Measurements from ENCODE around the gene NCAM1. TPM values are rescaled to one million over a fixed set of nuclear protein-coding genes. Genes with fewer than 3 reads are reported as not detected.

Gene NCAM1
- total RNA-seq, 4 donors from 2014 or later, result 56.3 to 193 (median 70.2) TPM

DNA sequence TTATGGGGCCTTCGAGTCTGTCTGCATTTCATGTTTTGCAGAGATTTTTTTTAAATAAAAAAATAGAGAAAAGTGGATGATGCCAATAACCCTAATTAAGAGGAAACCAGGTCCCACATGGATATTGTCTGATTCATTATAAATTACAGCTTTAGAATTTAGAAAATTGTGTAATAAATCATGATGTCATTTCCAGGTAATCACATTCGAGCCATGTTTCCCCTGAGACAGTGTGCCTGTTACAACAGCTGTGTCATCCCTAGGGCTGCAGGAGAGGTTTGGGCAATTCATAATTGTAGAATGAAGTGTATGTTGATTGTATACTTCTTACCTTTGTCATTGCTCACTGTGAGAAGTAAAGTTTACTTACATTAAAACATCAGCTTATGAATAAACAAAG is 38.3 kb downstream of the NCAM1 start:
- Histone ChIP-seq H3K36me3 (no peaks in the 10 kb centered on the region), H3K27ac (no peak overlapping the region), H3K27me3 (no peaks in the 10 kb centered on the region), H3K9me3 (no peaks in the 10 kb centered on the region), H3K4me1 (peaks cover 0 to 8% (median 0%) of the 10 kb centered on the region in 3 donors), H3K4me3 (no peak overlapping the region)
- ATAC-seq, result no peak
- no peak for TF ChIP-seq POLR2A (IDR thresholded peaks at IDR 0.05)
- no peak for TF ChIP-seq EP300 (IDR thresholded peaks at IDR 0.05)
- no peak for TF ChIP-seq POLR2AphosphoS5 (IDR thresholded peaks at IDR 0.05)
- TF ChIP-seq CTCF (IDR thresholded peaks at IDR 0.05), result no peak
- WGBS, 2 donors (ENCODE audit: low coverage in 1 of 2), result 50 to 73% methylated on average over 2 of the region's 2 CpGs

- Histone ChIP-seq H3K27ac (no peak overlapping the region), H3K4me1 (peaks cover 0 to 8% (median 0%) of the 10 kb centered on the region in 3 donors), H3K4me3 (no peak overlapping the region), H3K9me3 (no peaks in the 10 kb centered on the region), H3K36me3 (no peaks in the 10 kb centered on the region), H3K27me3 (no peaks in the 10 kb centered on the region)
- WGBS, 2 donors (ENCODE audit: low coverage in 1 of 2), result 25 to 50% methylated on average over 2 of the region's 5 CpGs
- no peak for TF ChIP-seq POLR2A (IDR thresholded peaks at IDR 0.05)
- no peak for TF ChIP-seq POLR2AphosphoS5 (IDR thresholded peaks at IDR 0.05)
- TF ChIP-seq CTCF (IDR thresholded peaks at IDR 0.05), result no peak
- no peak for ATAC-seq
Observed at GRCh38 chr11:113001709-113002108, 40.5 kb downstream of the NCAM1 start.

- 38 to 69% methylated on average over 2 of the region's 2 CpGs for WGBS, 2 donors (ENCODE audit: low coverage in 1 of 2)
- TF ChIP-seq CTCF (IDR thresholded peaks at IDR 0.05), result no peak
- no peak for TF ChIP-seq POLR2AphosphoS5 (IDR thresholded peaks at IDR 0.05)
- no peak for TF ChIP-seq EP300 (IDR thresholded peaks at IDR 0.05)
- no peak for TF ChIP-seq POLR2A (IDR thresholded peaks at IDR 0.05)
- no peaks in the 10 kb centered on the region for H3K9me3 ChIP-seq
- no peak overlapping the region for H3K27ac ChIP-seq
- no peaks in the 10 kb centered on the region for H3K27me3 ChIP-seq
- no peaks in the 10 kb centered on the region for H3K36me3 ChIP-seq
- peaks cover 0 to 3% (median 0%) of the 10 kb centered on the region in 3 donors for H3K4me1 ChIP-seq
- H3K4me3 ChIP-seq, result no peak overlapping the region
- ATAC-seq, result no peak
Observed at GRCh38 chr11:113006896-113007445, 45.8 kb downstream of the NCAM1 start.

GRCh38 chr11:113014262-113015097 is 53.3 kb downstream of the NCAM1 start:
- TF ChIP-seq POLR2A (IDR thresholded peaks at IDR 0.05) (no peak), POLR2AphosphoS5 (IDR thresholded peaks at IDR 0.05) (peak; percentile 19), CTCF (IDR thresholded peaks at IDR 0.05) (peak in 1 of 4 experiments; percentile 31)
- Histone ChIP-seq H3K9me3 (no peaks in the 10 kb centered on the region), H3K4me1 (peaks cover 0 to 13% (median 0%) of the 10 kb centered on the region in 3 donors), H3K27ac (peak overlapping the region in 1 of 4 donors; percentile 7), H3K4me3 (no peak overlapping the region), H3K36me3 (no peaks in the 10 kb centered on the region), H3K27me3 (no peaks in the 10 kb centered on the region)
- 28 to 37% methylated on average over 8 to 11 of the region's 11 CpGs for WGBS, 2 donors (ENCODE audit: low coverage in 1 of 2)
- ATAC-seq, result peak; percentile 74

GRCh38 chr11:113015098-113015455 is 53.9 kb downstream of the NCAM1 start:
- no peak for ATAC-seq
- Histone ChIP-seq H3K27me3 (no peaks in the 10 kb centered on the region), H3K36me3 (no peaks in the 10 kb centered on the region), H3K27ac (no peak overlapping the region), H3K9me3 (no peaks in the 10 kb centered on the region), H3K4me1 (peaks cover 0 to 13% (median 0%) of the 10 kb centered on the region in 3 donors), H3K4me3 (no peak overlapping the region)
- TF ChIP-seq POLR2AphosphoS5 (IDR thresholded peaks at IDR 0.05) (no peak), CTCF (IDR thresholded peaks at IDR 0.05) (no peak), EP300 (IDR thresholded peaks at IDR 0.05) (no peak), POLR2A (IDR thresholded peaks at IDR 0.05) (no peak)
